GM21447 (cell line): ENCODE measurements around the gene RHCE.
"Not testable (repeated sequence)": the region's sequence is repeated elsewhere in the genome, so short reads cannot be mapped to it uniquely, and the experiment has no call there.

ENCODE experiments used
- ATAC-seq: cut with Tn5 transposase; IDR thresholded peaks from one replicate; pipeline ENCODE4 v1.9.1; 2021; ENCODE audit not compliant: unreplicated experiment

RHCE gene

GRCh38 chr1:25420715-25421114 lies at the start of gene RHCE:
TSS of gene RHCE (minus strand) at chr1:25420825. CDS start at chr1:25420786, 39 bp downstream.
- ATAC-seq = not testable (repeated sequence)

GRCh38 chr1:25469177-25469576 lies 48.6 kb upstream of the RHCE start:
- no peak for ATAC-seq

GRCh38 chr1:25468033-25468432 lies 47.4 kb upstream of the RHCE start:
- ATAC-seq = no peak

GRCh38 chr1:25467616-25468015 lies 47.0 kb upstream of the RHCE start:
- ATAC-seq = no peak

- no peak for ATAC-seq
These were observed 46.6 kb upstream of the RHCE start for GRCh38 chr1:25467193-25467592.

GRCh38 chr1:25462732-25463131 lies 42.1 kb upstream of the RHCE start:
- ATAC-seq = no peak

GRCh38 chr1:25461849-25462248 lies 41.2 kb upstream of the RHCE start:
- no peak for ATAC-seq

- ATAC-seq = not testable (repeated sequence)
These were observed 40.2 kb upstream of the RHCE start for GRCh38 chr1:25460816-25461215.

- ATAC-seq = no peak
These were observed 39.4 kb upstream of the RHCE start for GRCh38 chr1:25460020-25460419.

- no peak for ATAC-seq
These were observed 38.1 kb upstream of the RHCE start for GRCh38 chr1:25458541-25459298.

- no peak for ATAC-seq
These were observed 35.9 kb upstream of the RHCE start for GRCh38 chr1:25456502-25456901.

- no peak for ATAC-seq
These were observed 31.3 kb upstream of the RHCE start for GRCh38 chr1:25451908-25452307.

GRCh38 chr1:25450891-25451290 lies 30.3 kb upstream of the RHCE start:
- ATAC-seq = no peak

- ATAC-seq = peak; percentile 65
These were observed 26.9 kb upstream of the RHCE start for GRCh38 chr1:25447547-25447946.

GRCh38 chr1:25445993-25446538 lies 25.4 kb upstream of the RHCE start:
- ATAC-seq = no peak

GRCh38 chr1:25444604-25445003 lies 24.0 kb upstream of the RHCE start:
- ATAC-seq = not testable (repeated sequence)

GRCh38 chr1:25443030-25443699 lies 22.5 kb upstream of the RHCE start:
- ATAC-seq = no peak

- ATAC-seq = no peak
These were observed 21.6 kb upstream of the RHCE start for GRCh38 chr1:25442178-25442577.

- no peak for ATAC-seq
These were observed 18.7 kb upstream of the RHCE start for GRCh38 chr1:25439287-25439686.

- ATAC-seq = no peak
These were observed 17.0 kb upstream of the RHCE start for GRCh38 chr1:25437672-25438071.

- ATAC-seq = no peak
These were observed 14.9 kb upstream of the RHCE start for GRCh38 chr1:25435397-25436108.
